Measurements from ENCODE around the gene LYSMD2.

GRCh38 chr15:51706291-51706690, 31.2 kb downstream of the LYSMD2 start:
- TF ChIP-seq CTCF (conservative IDR thresholded peaks at IDR 0.05; ENCODE audit: low read depth in 2 of 2) (no peak), STAT1 (IDR thresholded peaks at IDR 0.05; ENCODE audit: unreplicated experiment) (no peak)
